ENCODE data around the gene HNRNPLL.

The HNRNPLL gene

DNA sequence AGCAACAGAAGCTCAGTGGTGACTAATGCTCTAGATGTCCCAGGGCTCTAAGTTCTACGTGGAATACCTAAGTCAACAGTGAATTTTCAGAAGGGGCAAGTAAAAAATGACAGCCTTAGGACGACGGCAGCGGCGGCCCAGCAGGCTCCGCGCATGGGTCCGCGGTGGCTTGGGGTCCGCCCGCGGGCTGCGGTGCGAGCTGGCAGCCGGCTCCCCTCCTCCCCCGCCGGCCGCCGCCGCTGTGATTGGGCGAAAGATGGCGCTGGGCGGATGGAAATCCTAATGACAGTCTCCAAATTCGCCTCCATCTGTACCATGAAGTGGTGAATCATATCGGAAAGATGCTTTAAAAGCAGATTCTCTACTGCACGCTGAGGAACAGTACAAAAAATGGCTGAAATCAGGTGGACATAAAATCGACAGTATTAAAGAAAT, 74.7 kb downstream of the HNRNPLL start:
- DNase-seq (ENCODE audit: low read depth): peak; percentile 52

- no peak for DNase-seq (ENCODE audit: low read depth)
These were observed 75.3 kb downstream of the HNRNPLL start for GRCh38 chr2:38527338-38528007.

DNA sequence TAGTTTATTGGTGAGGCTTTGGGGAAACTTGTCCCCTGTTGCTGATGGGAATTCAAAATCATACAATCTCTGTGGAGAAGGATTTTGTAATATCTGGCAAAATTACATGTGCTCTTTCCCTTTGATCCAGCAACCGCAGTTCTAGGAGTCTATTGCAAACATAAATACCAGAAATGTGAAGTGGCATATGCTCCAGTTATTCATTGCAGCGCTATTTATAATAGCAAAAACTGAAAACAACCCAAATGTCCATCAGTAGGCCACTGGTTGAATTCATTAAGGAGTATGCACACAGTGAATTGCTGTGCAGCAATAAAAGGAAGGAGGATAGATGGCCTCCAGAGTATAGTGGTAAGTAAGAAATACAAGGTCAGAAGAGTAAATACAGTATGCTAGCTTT, 76.5 kb downstream of the HNRNPLL start:
- DNase-seq (ENCODE audit: low read depth): peak; percentile 91

GRCh38 chr2:38524580-38524979, 78.1 kb downstream of the HNRNPLL start:
- no peak for DNase-seq (ENCODE audit: low read depth)

GRCh38 chr2:38523728-38524437, 78.8 kb downstream of the HNRNPLL start:
- DNase-seq (ENCODE audit: low read depth): no peak

DNA sequence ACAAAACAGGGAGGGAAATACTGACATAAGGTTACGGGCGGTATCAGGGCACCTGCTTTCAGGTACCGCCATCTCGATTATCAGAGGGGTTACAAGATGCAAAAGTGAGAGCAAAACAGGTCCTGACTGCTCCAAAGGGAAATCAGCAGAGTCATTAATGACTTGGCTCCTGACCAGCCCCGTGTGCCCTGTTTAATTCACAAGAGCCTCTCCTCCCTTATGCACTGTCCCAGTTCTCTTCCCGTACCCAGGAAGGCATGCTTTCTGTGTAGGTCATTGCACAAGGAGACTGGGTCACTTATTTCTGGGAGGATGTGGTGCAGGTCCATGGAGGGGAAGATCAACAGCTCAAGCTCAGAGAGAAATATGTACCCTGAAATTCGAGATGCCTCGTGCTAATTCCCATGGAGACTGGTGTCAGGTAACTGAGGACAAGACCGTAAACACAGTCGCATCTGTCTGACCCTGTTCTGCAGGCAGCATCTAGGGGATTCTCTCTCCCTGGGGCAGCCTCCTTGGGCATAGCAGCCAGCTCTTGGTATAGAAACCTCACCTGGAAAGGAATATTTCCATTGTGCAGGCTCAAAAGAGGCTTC, 79.9 kb downstream of the HNRNPLL start:
- no peak for DNase-seq (ENCODE audit: low read depth)

DNA sequence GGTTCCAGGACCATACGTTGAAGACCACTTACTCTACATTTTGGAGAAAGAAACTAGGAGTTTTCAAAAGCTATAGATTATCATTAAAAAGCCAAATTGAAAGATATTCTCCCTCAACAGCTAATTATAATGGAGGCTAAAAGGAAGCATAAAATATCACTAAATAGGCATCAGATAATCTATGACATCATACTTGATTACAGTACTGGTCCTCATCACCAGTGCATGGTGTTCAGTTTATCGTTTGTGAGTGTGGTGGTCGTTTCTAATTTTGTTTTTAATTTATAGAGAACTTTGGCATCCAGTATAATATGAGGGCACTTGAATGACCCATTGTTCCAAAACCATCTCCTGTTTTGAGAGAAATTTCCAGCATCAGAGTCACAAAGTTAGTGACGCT, 80.9 kb downstream of the HNRNPLL start:
- DNase-seq (ENCODE audit: low read depth): no peak

DNA sequence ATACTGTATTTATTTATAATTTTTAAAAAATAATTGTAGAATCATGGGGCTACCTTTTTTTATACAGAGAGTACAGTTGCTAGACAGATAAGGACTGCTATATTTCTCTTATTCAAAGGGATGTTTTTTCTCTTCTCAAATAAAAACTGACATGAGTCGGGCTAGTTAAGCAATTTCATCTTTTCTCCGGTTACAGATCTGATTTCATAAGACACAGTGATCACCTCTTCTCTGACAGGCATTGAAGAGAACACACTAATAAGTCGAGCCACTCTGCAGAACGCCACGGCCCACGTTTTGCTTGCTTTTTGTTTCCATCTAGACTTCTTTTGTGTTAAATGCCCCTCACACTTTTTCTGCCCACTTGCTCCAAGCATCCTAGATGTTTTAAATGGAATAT, 85.4 kb downstream of the HNRNPLL start:
- DNase-seq (ENCODE audit: low read depth): peak; percentile 67

DNA sequence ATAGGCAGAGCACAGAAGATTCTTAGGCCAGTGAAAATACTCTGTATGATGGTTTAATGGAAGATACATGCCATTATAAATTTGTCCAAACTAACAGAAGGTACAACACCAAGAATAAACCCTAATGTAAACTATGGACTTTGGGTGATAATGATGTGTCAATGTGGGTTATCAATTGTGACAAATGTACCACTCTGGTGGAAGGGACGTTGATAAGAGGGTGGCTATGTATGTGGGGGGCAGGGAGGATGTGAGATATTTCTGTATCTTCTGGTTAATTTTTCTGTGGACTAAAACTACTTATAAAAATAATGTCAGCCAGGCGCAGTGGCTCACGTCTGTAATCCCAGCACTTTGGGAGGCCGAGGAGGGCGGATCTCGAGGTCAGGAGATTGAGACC, 86.2 kb downstream of the HNRNPLL start:
- DNase-seq (ENCODE audit: low read depth): no peak

GRCh38 chr2:38516122-38516521, 86.6 kb downstream of the HNRNPLL start:
- DNase-seq (ENCODE audit: low read depth): no peak

GRCh38 chr2:38515155-38516074, 87.3 kb downstream of the HNRNPLL start:
- DNase-seq (ENCODE audit: low read depth): peak; percentile 99

- peak; percentile 32 for DNase-seq (ENCODE audit: low read depth)
These were observed 88.0 kb downstream of the HNRNPLL start for GRCh38 chr2:38514603-38515154.

DNA sequence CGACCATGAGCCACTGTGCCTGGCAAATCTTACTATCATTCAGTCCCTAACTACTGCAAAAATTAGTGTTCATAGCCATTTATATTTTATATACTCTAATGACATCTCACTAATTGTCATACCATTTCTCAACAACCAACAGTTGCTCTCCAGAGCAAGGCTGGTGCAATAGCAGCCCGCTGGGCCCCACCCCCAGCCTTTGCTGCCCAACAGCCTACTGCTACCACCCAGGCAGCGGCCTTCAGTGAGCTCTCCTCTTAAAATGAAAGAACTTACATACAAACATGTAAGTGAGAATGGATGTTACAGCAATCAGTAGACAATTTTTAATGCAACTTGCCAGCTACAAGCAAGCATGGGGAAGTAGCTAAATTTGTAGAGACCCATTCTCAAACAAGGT, 90.5 kb downstream of the HNRNPLL start:
- DNase-seq (ENCODE audit: low read depth): peak; percentile 32
